Prostate gland (tissue), 2 donors: ENCODE data around the gene IPO11.

Experiments
- CTCF ChIP-seq, 4 experiments: fragments of 200-600 bp in 2 of 4; fragments of 450-650 bp in 2 of 4; sonication (generic) in 2 of 4; IDR thresholded peaks; 1 replicate in 3 of 4; 2 replicates in 1 of 4; pipeline ENCODE4 v1.5.1; 2016 to 2019; ENCODE audit warnings: antibody characterized with exemption in 4 of 4, mild to moderate bottlenecking in 2 of 4, moderate library complexity in 2 of 4
- POLR2A ChIP-seq: fragments of 450-650 bp; IDR thresholded peaks from one replicate; pipeline ENCODE4 v1.6.1; 2016; ENCODE audit warnings: antibody characterized with exemption, mild to moderate bottlenecking

- TF ChIP-seq CTCF (IDR thresholded peaks at IDR 0.05) (no peak), POLR2A (no peak)
Observed at GRCh38 chr5:62432621-62433064, 20.1 kb downstream of the IPO11 start.
